ENCODE results near the gene B3GNT9. TPM values are rescaled to one million over a fixed set of nuclear protein-coding genes. Genes with fewer than 3 reads are reported as not detected.

B3GNT9 gene
- total and polyA plus RNA-seq, 7 donors: 0.46 to 18.8 (median 8.7) TPM

DNA sequence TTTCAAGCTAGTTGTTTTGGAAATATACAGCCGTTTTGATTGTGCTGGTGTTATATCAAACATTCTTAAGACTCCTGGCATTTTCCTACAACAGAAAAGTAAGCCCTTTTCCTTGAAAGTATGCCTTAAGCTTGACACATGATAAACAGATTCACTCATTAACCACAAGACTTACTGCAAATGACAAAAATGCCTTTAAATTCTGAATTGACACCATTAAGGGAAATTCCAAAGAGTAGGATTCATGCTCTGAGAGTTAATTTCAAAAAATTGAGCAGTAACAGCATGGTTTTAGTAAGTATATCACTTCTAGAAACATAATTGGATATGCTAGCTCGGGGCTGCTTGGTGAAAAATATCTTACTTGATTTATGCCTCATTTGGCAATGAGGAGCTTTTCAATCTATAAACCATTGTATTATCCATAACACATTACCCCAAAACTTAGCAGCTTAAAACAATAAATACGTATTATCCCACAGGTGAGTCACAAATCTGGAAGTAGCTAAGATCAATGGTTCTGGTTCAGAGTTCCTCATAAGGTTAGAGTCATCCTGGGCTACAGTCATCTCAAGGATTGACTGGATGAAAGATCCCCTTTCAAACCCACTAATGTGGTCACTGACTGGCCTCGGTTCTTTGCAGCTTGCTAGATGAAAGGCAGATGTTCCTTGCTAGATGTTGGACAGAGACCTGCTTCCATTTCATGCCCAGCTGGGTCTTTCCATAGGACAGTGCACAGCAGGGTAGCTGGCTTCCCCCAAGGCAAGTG lies 49.3 kb downstream of the B3GNT9 start:
- Histone ChIP-seq H3K4me1 (no peaks in the 10 kb centered on the region), H3K27ac (no peak overlapping the region), H3K27me3 (no peaks in the 10 kb centered on the region), H3K4me3 (no peak overlapping the region), H3K36me3 (peaks cover 0 to 24% (median 0%) of the 10 kb centered on the region in 4 donors), H3K9me3 (no peaks in the 10 kb centered on the region)
- no peak for DNase-seq
- intact Hi-C loops (cut with DNase I): no loop called here
- TF ChIP-seq, protein P1, sequence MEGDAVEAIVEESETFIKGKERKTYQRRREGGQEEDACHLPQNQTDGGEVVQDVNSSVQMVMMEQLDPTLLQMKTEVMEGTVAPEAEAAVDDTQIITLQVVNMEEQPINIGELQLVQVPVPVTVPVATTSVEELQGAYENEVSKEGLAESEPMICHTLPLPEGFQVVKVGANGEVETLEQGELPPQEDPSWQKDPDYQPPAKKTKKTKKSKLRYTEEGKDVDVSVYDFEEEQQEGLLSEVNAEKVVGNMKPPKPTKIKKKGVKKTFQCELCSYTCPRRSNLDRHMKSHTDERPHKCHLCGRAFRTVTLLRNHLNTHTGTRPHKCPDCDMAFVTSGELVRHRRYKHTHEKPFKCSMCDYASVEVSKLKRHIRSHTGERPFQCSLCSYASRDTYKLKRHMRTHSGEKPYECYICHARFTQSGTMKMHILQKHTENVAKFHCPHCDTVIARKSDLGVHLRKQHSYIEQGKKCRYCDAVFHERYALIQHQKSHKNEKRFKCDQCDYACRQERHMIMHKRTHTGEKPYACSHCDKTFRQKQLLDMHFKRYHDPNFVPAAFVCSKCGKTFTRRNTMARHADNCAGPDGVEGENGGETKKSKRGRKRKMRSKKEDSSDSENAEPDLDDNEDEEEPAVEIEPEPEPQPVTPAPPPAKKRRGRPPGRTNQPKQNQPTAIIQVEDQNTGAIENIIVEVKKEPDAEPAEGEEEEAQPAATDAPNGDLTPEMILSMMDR (IDR thresholded peaks at IDR 0.05): no peak
- TF ChIP-seq POLR2A (IDR thresholded peaks at IDR 0.05) (no peak), EP300 (IDR thresholded peaks at IDR 0.05) (no peak), POLR2AphosphoS5 (IDR thresholded peaks at IDR 0.05) (no peak)
- 84 to 91% methylated on average over 4 of the region's 4 CpGs for WGBS, 2 donors

DNA sequence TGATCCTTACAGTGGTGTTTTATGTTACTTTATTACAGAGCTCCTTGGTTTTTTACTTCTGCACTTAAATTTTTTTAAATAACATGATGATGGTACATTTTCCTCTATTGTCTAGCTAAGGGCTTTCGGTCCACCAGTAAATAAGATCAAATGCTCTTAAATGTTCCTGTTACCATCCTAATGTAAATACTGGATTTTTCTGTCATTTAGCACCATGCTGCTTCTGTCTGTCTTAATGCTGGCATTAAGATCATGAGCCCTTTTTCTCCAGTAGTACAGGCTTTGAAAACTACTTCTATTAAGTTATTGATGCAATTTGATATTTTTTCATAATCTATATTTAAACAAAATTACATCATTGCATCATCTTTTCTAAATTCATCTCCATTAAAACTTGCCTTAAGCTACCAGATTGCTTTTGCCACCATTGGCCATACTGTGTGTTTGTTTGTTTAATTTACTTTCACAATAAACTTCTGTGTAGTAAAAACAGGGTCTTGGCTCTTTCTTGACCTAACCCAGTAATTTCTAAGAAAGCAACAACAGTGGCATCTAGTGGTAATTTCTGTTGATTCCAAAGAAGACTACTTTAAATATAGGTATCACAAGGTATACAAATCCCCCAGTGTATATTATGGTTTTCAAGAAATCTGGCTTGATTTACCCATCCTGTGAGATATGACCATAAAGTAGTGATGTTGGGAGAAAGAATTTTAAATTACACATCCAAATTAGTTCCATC lies 50.1 kb downstream of the B3GNT9 start:
- intact Hi-C loops (cut with DNase I): no loop called here
- Histone ChIP-seq H3K4me3 (no peak overlapping the region), H3K4me1 (no peaks in the 10 kb centered on the region), H3K27me3 (no peaks in the 10 kb centered on the region), H3K9me3 (no peaks in the 10 kb centered on the region), H3K27ac (no peak overlapping the region), H3K36me3 (peaks cover 0 to 24% (median 0%) of the 10 kb centered on the region in 4 donors)
- TF ChIP-seq EP300 (IDR thresholded peaks at IDR 0.05) (no peak), POLR2AphosphoS5 (IDR thresholded peaks at IDR 0.05) (no peak), POLR2A (IDR thresholded peaks at IDR 0.05) (no peak)
- TF ChIP-seq, protein P1 (IDR thresholded peaks at IDR 0.05): no peak
- 92 to 95% methylated on average over 1 of the region's 1 CpG for WGBS, 2 donors
- no peak for DNase-seq

GRCh38 chr16:67098599-67098998 lies 52.2 kb downstream of the B3GNT9 start:
- Histone ChIP-seq H3K27ac (no peak overlapping the region), H3K4me1 (no peaks in the 10 kb centered on the region), H3K36me3 (peaks cover 0 to 24% (median 0%) of the 10 kb centered on the region in 4 donors), H3K27me3 (no peaks in the 10 kb centered on the region), H3K9me3 (no peaks in the 10 kb centered on the region), H3K4me3 (no peak overlapping the region)
- no peak for DNase-seq
- 92 to 97% methylated on average over 2 of the region's 2 CpGs for WGBS, 2 donors
- intact Hi-C loops (cut with DNase I): no loop called here
- TF ChIP-seq, protein P1 (IDR thresholded peaks at IDR 0.05): no peak
- TF ChIP-seq POLR2A (IDR thresholded peaks at IDR 0.05): no peak
- no peak for TF ChIP-seq POLR2AphosphoS5 (IDR thresholded peaks at IDR 0.05)
- no peak for TF ChIP-seq EP300 (IDR thresholded peaks at IDR 0.05)

Other genes starting within 250 kb of the B3GNT9 start
- gene CDH16, start 232.1 kb downstream of the B3GNT9 start, total RNA-seq: not detected
- under 1 TPM in 2 of 3 donors, not detected in 1; 0.19 to 0.60 TPM for gene CDH16, start 232.1 kb downstream of the B3GNT9 start, polyA plus RNA-seq
- gene RRAD, start 225.5 kb downstream of the B3GNT9 start, total RNA-seq: 10 to 100 TPM; 10.9 to 31.2 (median 16.3) TPM
- 1 to 10 TPM; 1.2 to 5.5 (median 1.8) TPM for gene RRAD, start 225.5 kb downstream of the B3GNT9 start, polyA plus RNA-seq
- gene CIAO2B, start 216.6 kb downstream of the B3GNT9 start, total RNA-seq: 100 to 1,000 TPM in 1 of 4 donors, 10 to 100 TPM in 3; 71.7 to 121 (median 82.8) TPM
- gene CIAO2B, start 216.6 kb downstream of the B3GNT9 start, polyA plus RNA-seq: 100 to 1,000 TPM; 193 to 219 (median 214) TPM
- gene CES2, start 215.5 kb downstream of the B3GNT9 start, total RNA-seq: 10 to 100 TPM; 21.8 to 25.5 (median 23.0) TPM
- gene CES2, start 215.5 kb downstream of the B3GNT9 start, polyA plus RNA-seq: 100 to 1,000 TPM in 1 of 3 donors, 10 to 100 TPM in 2; 53.4 to 163 (median 67.9) TPM
- gene CES3, start 189.7 kb downstream of the B3GNT9 start, total RNA-seq: 1 to 10 TPM in 1 of 4 donors, under 1 TPM in 2, not detected in 1; 0.16 to 2.5 (median 0.55) TPM
- 10 to 100 TPM; 10.8 to 48.4 (median 13.2) TPM for gene CES3, start 189.7 kb downstream of the B3GNT9 start, polyA plus RNA-seq
- gene CES4A, start 162.4 kb downstream of the B3GNT9 start, total RNA-seq: 1 to 10 TPM; 3.6 to 7.5 (median 4.1) TPM
- 1 to 10 TPM; 2.3 to 7.3 (median 3.0) TPM for gene CES4A, start 162.4 kb downstream of the B3GNT9 start, polyA plus RNA-seq
- 10 to 100 TPM; 21.3 to 28.0 (median 24.8) TPM for gene CBFB, start 121.8 kb downstream of the B3GNT9 start, total RNA-seq
- gene CBFB, start 121.8 kb downstream of the B3GNT9 start, polyA plus RNA-seq: 10 to 100 TPM in 1 of 3 donors, 1 to 10 TPM in 2; 9.6 to 19.3 (median 9.7) TPM
- gene PHAF1, start 41.1 kb downstream of the B3GNT9 start, total RNA-seq: 10 to 100 TPM; 11.4 to 16.3 (median 14.0) TPM
- gene PHAF1, start 41.1 kb downstream of the B3GNT9 start, polyA plus RNA-seq: 1 to 10 TPM; 8.9 to 9.7 (median 9.0) TPM
- 10 to 100 TPM; 16.1 to 23.2 (median 19.6) TPM for gene TRADD, start 8.9 kb upstream of the B3GNT9 start, total RNA-seq
- 10 to 100 TPM; 23.4 to 30.2 (median 26.4) TPM for gene TRADD, start 8.9 kb upstream of the B3GNT9 start, polyA plus RNA-seq
- 10 to 100 TPM in 2 of 4 donors, 1 to 10 TPM in 2; 7.5 to 11.8 (median 9.7) TPM for gene FBXL8, start 9.0 kb upstream of the B3GNT9 start, total RNA-seq
- 10 to 100 TPM in 2 of 3 donors, 1 to 10 TPM in 1; 4.9 to 19.1 (median 10.8) TPM for gene FBXL8, start 9.0 kb upstream of the B3GNT9 start, polyA plus RNA-seq
- 100 to 1,000 TPM in 1 of 4 donors, 10 to 100 TPM in 3; 21.2 to 109 (median 25.8) TPM for gene HSF4, start 13.7 kb upstream of the B3GNT9 start, total RNA-seq
- gene HSF4, start 13.7 kb upstream of the B3GNT9 start, polyA plus RNA-seq: 10 to 100 TPM in 1 of 3 donors, 1 to 10 TPM in 2; 1.2 to 17.9 (median 3.6) TPM
- gene NOL3, start 19.5 kb upstream of the B3GNT9 start, total RNA-seq: 10 to 100 TPM; 23.2 to 36.7 (median 25.9) TPM
- gene NOL3, start 19.5 kb upstream of the B3GNT9 start, polyA plus RNA-seq: 10 to 100 TPM; 12.7 to 23.9 (median 13.2) TPM
- 10 to 100 TPM in 1 of 4 donors, 1 to 10 TPM in 3; 6.6 to 22.2 (median 9.7) TPM for gene MATCAP1, start 33.0 kb upstream of the B3GNT9 start, total RNA-seq
- gene MATCAP1, start 33.0 kb upstream of the B3GNT9 start, polyA plus RNA-seq: 10 to 100 TPM in 1 of 3 donors, 1 to 10 TPM in 2; 3.0 to 30.3 (median 4.8) TPM
- gene EXOC3L1, start 39.1 kb upstream of the B3GNT9 start, total RNA-seq: 1 to 10 TPM; 1.1 to 4.4 (median 1.9) TPM
- 1 to 10 TPM; 2.5 to 8.4 (median 5.4) TPM for gene EXOC3L1, start 39.1 kb upstream of the B3GNT9 start, polyA plus RNA-seq
- 10 to 100 TPM; 59.9 to 85.9 (median 76.0) TPM for gene E2F4, start 41.2 kb upstream of the B3GNT9 start, total RNA-seq
- gene E2F4, start 41.2 kb upstream of the B3GNT9 start, polyA plus RNA-seq: 10 to 100 TPM; 40.0 to 71.0 (median 51.7) TPM
- 1 to 10 TPM in 2 of 4 donors, under 1 TPM in 2; 0.14 to 1.7 (median 1.1) TPM for gene ELMO3, start 48.1 kb upstream of the B3GNT9 start, total RNA-seq
- gene ELMO3, start 48.1 kb upstream of the B3GNT9 start, polyA plus RNA-seq: 10 to 100 TPM; 31.8 to 41.8 (median 35.1) TPM
- 10 to 100 TPM; 15.3 to 31.4 (median 24.2) TPM for gene TMEM208, start 76.1 kb upstream of the B3GNT9 start, total RNA-seq
- gene TMEM208, start 76.1 kb upstream of the B3GNT9 start, polyA plus RNA-seq: 100 to 1,000 TPM in 1 of 3 donors, 10 to 100 TPM in 2; 33.0 to 109 (median 36.5) TPM
- 10 to 100 TPM in 2 of 4 donors, 1 to 10 TPM in 2; 6.7 to 17.1 (median 11.5) TPM for gene FHOD1, start 96.5 kb upstream of the B3GNT9 start, total RNA-seq
- 10 to 100 TPM in 1 of 3 donors, 1 to 10 TPM in 2; 4.8 to 25.2 (median 5.5) TPM for gene FHOD1, start 96.5 kb upstream of the B3GNT9 start, polyA plus RNA-seq
- 1 to 10 TPM in 2 of 4 donors, under 1 TPM in 1, not detected in 1; 0.68 to 6.1 (median 1.1) TPM for gene SLC9A5, start 98.0 kb upstream of the B3GNT9 start, total RNA-seq
- under 1 TPM in 2 of 3 donors, not detected in 1; 0.46 to 0.99 TPM for gene SLC9A5, start 98.0 kb upstream of the B3GNT9 start, polyA plus RNA-seq
- gene PLEKHG4, start 128.5 kb upstream of the B3GNT9 start, total RNA-seq: 1 to 10 TPM; 1.4 to 6.2 (median 3.7) TPM
- gene PLEKHG4, start 128.5 kb upstream of the B3GNT9 start, polyA plus RNA-seq: 1 to 10 TPM; 3.0 to 7.9 (median 3.5) TPM
- gene KCTD19, start 175.7 kb upstream of the B3GNT9 start, total RNA-seq: under 1 TPM in 1 of 4 donors, not detected in 3; under 0.01 TPM
- under 1 TPM in 1 of 3 donors, not detected in 2; 0.04 TPM for gene KCTD19, start 175.7 kb upstream of the B3GNT9 start, polyA plus RNA-seq
- gene LRRC36, start 175.8 kb upstream of the B3GNT9 start, total RNA-seq: under 1 TPM in 1 of 4 donors, not detected in 3; 0.55 TPM
- under 1 TPM in 1 of 3 donors, not detected in 2; 0.74 TPM for gene LRRC36, start 175.8 kb upstream of the B3GNT9 start, polyA plus RNA-seq
- gene TPPP3, start 242.5 kb upstream of the B3GNT9 start, total RNA-seq: 10 to 100 TPM in 3 of 4 donors, 1 to 10 TPM in 1; 8.1 to 27.4 (median 16.9) TPM
- gene TPPP3, start 242.5 kb upstream of the B3GNT9 start, polyA plus RNA-seq: 10 to 100 TPM in 1 of 3 donors, 1 to 10 TPM in 2; 2.4 to 13.6 (median 8.6) TPM